Fibroblast of villous mesenchyme (primary cell): ENCODE results near the gene RNF212B. TPM values are rescaled to one million over a fixed set of nuclear protein-coding genes. Genes with fewer than 3 reads are reported as not detected.
"Not testable (repeated sequence)": the region's sequence is repeated elsewhere in the genome, so short reads cannot be mapped to it uniquely, and the experiment has no call there.

Experiments used
- DNase-seq: peaks from one replicate; pipeline ENCODE4 v3.0.0-alpha.2; 2010; ENCODE audit warnings: low read depth
- H3K4me3 ChIP-seq: 2 replicates; pipeline ENCODE4 v1.5.1; 2011; ENCODE audit warnings: low read depth, mild to moderate bottlenecking, low read length
- total RNA-seq: library from RNA; depleted of rRNA; stranded (reverse); fragments of >200 nt; gene quantifications from 2 replicates; pipeline ENCODE4 v1.2.3, GENCODE V29; 2012
- TF ChIP-seq, protein P1 (sequence below): IDR thresholded peaks from 2 replicates; pipeline ENCODE4 v1.5.1; 2012; ENCODE audit warnings: low read depth, mild to moderate bottlenecking, low read length; ENCODE audit not compliant: insufficient read depth

RNF212B gene
- total RNA-seq, 1 donor = not detected

DNA sequence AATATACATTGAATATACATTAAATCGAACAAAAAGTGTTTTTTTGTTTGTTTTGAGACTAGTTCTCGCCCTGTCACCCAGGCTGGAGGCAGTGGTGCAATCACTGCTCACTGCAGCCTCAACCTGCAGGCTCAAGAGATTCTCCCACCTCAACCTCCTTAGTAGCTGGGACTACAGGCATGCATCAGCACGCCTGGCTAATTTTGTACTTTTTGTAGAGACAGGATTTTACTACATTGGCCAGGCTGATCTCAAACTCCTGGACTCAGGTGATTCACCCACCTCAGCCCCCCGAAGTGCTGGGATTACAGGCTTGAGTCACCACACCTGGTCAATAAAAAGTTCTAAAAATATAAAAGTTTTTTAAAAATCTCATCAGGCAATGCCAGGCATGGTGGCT is 10.2 kb upstream of the RNF212B start:
- DNase-seq = no peak
- H3K4me3 ChIP-seq = no peak overlapping the region
- TF ChIP-seq, protein P1, sequence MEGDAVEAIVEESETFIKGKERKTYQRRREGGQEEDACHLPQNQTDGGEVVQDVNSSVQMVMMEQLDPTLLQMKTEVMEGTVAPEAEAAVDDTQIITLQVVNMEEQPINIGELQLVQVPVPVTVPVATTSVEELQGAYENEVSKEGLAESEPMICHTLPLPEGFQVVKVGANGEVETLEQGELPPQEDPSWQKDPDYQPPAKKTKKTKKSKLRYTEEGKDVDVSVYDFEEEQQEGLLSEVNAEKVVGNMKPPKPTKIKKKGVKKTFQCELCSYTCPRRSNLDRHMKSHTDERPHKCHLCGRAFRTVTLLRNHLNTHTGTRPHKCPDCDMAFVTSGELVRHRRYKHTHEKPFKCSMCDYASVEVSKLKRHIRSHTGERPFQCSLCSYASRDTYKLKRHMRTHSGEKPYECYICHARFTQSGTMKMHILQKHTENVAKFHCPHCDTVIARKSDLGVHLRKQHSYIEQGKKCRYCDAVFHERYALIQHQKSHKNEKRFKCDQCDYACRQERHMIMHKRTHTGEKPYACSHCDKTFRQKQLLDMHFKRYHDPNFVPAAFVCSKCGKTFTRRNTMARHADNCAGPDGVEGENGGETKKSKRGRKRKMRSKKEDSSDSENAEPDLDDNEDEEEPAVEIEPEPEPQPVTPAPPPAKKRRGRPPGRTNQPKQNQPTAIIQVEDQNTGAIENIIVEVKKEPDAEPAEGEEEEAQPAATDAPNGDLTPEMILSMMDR = no peak

DNA sequence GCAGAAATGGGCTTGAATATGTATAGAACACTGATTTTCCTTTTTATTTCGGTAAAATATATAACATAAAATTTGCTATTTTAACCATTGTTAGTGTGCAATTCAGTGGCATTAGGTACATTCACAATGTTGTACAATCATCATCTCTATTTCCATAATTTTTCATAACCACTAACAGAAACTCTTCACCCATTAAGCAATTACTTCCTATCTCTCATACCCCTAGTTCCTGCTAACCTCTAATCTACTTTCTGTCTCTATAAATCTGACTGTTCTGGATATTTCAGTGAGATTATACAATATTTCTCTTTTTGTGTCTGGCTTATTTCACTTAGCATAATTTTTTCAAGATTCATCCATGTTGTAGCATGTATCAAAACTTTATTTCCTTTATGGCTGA is 8.9 kb upstream of the RNF212B start:
- no peak for DNase-seq
- no peak overlapping the region for H3K4me3 ChIP-seq
- TF ChIP-seq, protein P1 = no peak

DNA sequence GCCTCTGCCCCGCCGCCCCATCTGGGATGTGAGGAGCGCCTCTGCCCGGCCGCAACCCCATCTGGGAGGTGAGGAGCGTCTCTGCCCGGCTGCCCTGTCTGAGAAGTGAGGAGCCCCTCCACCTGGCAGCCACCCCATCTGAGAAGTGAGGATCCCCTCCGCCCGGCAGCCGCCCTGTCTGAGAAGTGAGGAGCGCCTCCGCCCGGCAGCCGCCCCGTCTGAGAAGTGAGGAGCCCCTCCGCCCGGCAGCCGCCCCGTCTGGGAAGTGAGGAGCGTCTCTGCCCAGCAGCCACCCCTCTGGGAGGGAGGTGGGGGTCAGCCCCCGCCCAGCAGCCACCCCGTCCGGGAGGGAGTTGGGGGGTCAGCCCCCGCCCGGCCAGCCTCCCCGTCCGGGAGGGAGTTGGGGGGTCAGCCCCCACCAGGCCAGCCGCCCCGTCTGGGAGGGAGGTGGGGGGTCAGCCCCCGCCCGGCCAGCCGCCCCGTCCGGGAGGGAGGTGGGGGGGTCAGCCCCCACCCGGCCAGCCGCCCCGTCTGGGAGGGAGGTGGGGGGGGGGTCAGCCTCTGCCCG is 5.4 kb upstream of the RNF212B start:
- not testable (repeated sequence) for DNase-seq, H3K4me3 ChIP-seq

DNA sequence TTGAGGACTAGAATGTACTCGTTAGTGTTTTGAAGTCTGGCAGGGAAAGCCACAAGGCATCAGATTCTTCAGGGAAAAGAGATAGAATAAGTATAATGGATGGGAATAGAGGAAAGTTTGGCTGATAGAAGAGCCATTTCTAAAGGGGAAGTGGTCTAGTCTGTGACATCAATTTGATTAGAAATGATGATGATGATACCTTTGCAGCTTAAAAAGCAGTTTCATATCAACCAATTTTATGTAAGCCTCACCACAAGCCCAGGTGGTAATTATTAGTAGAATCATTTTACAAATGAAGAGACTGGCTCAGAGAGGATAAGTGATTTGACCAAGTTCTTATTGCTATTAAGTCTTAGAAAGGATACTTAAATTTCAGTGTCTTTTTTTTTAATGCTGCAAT is 2.9 kb downstream of the RNF212B start:
- no peak for DNase-seq
- no peak overlapping the region for H3K4me3 ChIP-seq
- TF ChIP-seq, protein P1 = no peak

DNA sequence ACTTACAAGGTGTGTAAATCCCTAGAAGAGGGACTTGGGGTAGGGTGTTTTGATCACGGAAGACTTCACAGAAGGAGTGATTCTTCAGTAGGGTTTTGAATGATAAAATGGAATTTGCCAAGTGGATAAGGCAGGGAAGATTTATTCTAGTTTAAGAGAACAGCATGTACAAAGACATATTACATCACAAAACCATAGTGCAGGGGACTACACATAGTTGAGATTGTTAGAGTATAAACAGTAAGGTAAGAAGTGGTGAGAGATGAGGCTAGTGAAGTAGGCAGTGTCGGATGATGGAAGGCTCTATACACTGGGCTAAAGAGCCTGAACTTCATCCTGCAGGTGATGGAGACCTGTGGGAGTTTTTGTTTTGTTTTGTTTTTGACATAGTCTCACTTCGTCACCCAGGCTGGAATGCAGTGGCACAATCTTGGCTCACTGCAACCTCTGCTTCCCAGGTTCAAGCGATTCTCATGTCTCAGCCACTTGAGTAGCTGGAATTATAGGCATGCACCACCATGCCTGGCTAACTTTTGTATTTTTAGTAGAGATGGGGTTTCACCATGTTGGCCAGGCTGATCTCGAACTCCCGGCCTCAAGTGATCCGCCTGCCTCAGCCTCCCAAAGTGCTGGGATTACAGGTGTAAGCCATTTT is 3.5 kb downstream of the RNF212B start:
- not testable (repeated sequence) for H3K4me3 ChIP-seq, DNase-seq

DNA sequence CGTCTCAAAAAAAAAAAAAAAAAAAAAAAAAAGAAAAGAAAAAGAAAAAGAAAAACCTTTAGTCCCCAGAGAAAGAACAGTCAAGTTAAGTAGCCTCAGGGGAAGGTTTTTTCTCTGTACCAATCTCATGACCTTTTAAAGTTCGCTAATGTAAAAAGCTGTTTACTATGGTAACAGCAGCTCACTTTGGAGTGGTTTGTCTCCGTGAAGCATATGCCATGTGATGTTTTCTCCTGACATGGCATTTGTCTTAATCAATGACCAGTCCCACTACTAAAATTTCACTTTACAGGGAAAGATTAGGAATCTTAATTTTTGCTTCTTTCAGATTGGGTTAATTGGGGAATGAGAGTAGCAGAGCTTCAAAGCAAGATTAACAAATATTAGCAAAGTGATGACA is 4.3 kb downstream of the RNF212B start:
- TF ChIP-seq, protein P1 = no peak
- DNase-seq = no peak
- no peak overlapping the region for H3K4me3 ChIP-seq

DNA sequence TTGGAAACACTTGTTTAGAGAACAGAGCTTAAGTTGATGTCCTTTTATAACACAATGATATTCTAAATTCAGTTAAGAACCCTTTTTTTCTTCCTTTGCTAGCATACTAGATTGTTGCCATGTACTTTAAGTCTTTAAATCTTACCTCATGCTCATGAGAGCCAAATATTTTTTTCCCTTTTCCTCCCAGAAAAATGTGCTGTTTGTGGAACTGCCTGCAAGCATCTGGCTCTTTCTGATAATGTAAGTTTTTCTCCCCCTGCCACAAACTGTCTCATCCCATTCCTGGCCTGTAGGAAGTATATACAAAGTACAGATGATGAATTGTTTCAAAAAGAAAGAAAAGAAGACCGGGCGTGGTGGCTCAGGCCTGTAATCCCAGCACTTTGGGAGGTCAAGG is 5.3 kb downstream of the RNF212B start:
- TF ChIP-seq, protein P1 = no peak
- no peak for DNase-seq

DNA sequence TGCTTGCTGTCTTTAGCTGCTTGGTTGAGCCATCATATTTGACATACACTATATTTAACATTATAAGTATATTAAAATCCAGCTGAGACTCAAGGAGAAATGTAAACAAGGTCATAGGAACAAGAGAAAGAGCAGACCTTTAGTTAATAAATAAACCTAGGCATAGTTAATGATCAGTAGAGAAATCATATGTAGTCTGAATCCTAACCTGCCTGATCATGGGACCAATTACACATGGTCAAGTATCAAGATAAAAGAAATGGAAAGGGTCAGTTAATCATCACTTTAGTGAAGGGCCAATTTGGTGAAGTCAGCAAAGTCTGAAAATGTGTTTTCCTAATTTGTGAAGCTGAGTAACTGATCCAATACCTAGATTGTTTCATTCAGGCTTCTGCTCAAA is 7.5 kb downstream of the RNF212B start:
- TF ChIP-seq, protein P1 = no peak
- no peak for DNase-seq
- H3K4me3 ChIP-seq = no peak overlapping the region

More for the DNA sequence above, 5.3 kb downstream of the RNF212B start:
- H3K4me3 ChIP-seq = no peak overlapping the region
